Loucy (cell line): Measurements from ENCODE around the gene CENPP.

Source experiments
- H2AFZ ChIP-seq: fragments of 200-600 bp; sonication (generic); 2 replicates; pipeline ENCODE4 v1.6.0; 2016; ENCODE audit warnings: antibody characterized with exemption, mild to moderate bottlenecking, low read length, moderate library complexity
- H3F3A ChIP-seq: fragments of 200-600 bp; 2 replicates; pipeline ENCODE4 v1.6.0; 2016; ENCODE audit warnings: antibody characterized with exemption, low read depth, mild to moderate bottlenecking
- H3K27me3 ChIP-seq: fragments of 200-600 bp; sonication (generic); 2 replicates; pipeline ENCODE4 v1.6.1; 2014; ENCODE audit warnings: low read length, mild to moderate bottlenecking; ENCODE audit not compliant: insufficient read depth, poor library complexity, severe bottlenecking
- H3K36me3 ChIP-seq: fragments of 200-600 bp; sonication (generic); 2 replicates; pipeline ENCODE4 v1.6.1; 2016; ENCODE audit warnings: low read length; ENCODE audit not compliant: insufficient read depth
- H3K4me1 ChIP-seq: fragments of 200-600 bp; sonication (generic); 2 replicates; pipeline ENCODE4 v1.5.1; 2014; ENCODE audit warnings: low read length, mild to moderate bottlenecking; ENCODE audit not compliant: insufficient read depth, poor library complexity, severe bottlenecking
- H3K4me2 ChIP-seq: fragments of 200-600 bp; sonication (generic); 2 replicates; pipeline ENCODE4 v1.6.0; 2014; ENCODE audit warnings: antibody characterized with exemption, low read length, low read depth, mild to moderate bottlenecking; ENCODE audit not compliant: poor library complexity, severe bottlenecking
- H3K4me3 ChIP-seq: fragments of 200-600 bp; sonication (generic); 2 replicates; pipeline ENCODE4 v1.5.1; 2014; ENCODE audit warnings: low read length, mild to moderate bottlenecking, mixed read lengths; ENCODE audit not compliant: poor library complexity, severe bottlenecking
- H3K79me2 ChIP-seq: fragments of 200-600 bp; sonication (generic); 2 replicates; pipeline ENCODE4 v1.6.1; 2014; ENCODE audit warnings: low read length; ENCODE audit not compliant: insufficient read depth
- H3K9ac ChIP-seq: fragments of 200-600 bp; sonication (generic); 2 replicates; pipeline ENCODE4 v1.6.0; 2014; ENCODE audit warnings: mild to moderate bottlenecking, low read depth, low read length, moderate library complexity; ENCODE audit not compliant: poor library complexity, severe bottlenecking
- H3K9me2 ChIP-seq: fragments of 200-600 bp; sonication (generic); replicated peaks from 2 replicates; pipeline ENCODE4 v1.6.1; 2016; ENCODE audit warnings: low read depth, low read length, mixed read lengths
- H3K9me3 ChIP-seq: fragments of 200-600 bp; sonication (generic); 2 replicates; pipeline ENCODE4 v1.6.1; 2014; ENCODE audit warnings: mild to moderate bottlenecking, antibody characterized with exemption, low read length, low read depth; ENCODE audit not compliant: insufficient read depth
- H4K20me1 ChIP-seq: fragments of 200-600 bp; sonication (generic); 2 replicates; pipeline ENCODE4 v1.6.0; 2014; ENCODE audit warnings: antibody characterized with exemption, low read length, mild to moderate bottlenecking; ENCODE audit not compliant: insufficient read depth, poor library complexity, severe bottlenecking
- CTCF ChIP-seq: fragments of 200-600 bp; sonication (generic); conservative IDR thresholded peaks from 2 replicates; pipeline ENCODE4 v1.5.1; 2014; ENCODE audit warnings: mild to moderate bottlenecking, antibody characterized with exemption, low read length
- EZH2phosphoT487 ChIP-seq: fragments of 200-600 bp; IDR thresholded peaks from 2 replicates; pipeline ENCODE4 v1.6.1; 2018; ENCODE audit warnings: antibody characterized with exemption, mild to moderate bottlenecking, moderate library complexity, borderline replicate concordance

The CENPP gene

GRCh38 chr9:92645041-92645440, 319.3 kb downstream of the CENPP start:
- H3K36me3 ChIP-seq, result peaks cover 89% of the 10 kb centered on the region; the same call in 1 of the 2 replicates

GRCh38 chr9:92647671-92648473, 322.1 kb downstream of the CENPP start:
- Histone ChIP-seq H3K79me2 (no peaks in the 10 kb centered on the region), H3K4me2 (no peak overlapping the region), H3K9ac (no peak overlapping the region), H3K27me3 (no peaks in the 10 kb centered on the region), H3K4me1 (no peaks in the 10 kb centered on the region), H2AFZ (no peak overlapping the region), H3K4me3 (no peak overlapping the region), H4K20me1 (no peaks in the 10 kb centered on the region), H3K9me2 (no peaks in the 10 kb centered on the region), H3K36me3 (peaks cover 86% of the 10 kb centered on the region; the same call in 1 of the 2 replicates), H3K9me3 (no peaks in the 10 kb centered on the region), H3F3A (no peaks in the 10 kb centered on the region)
- TF ChIP-seq EZH2phosphoT487, result no peak
- TF ChIP-seq CTCF, result no peak

More at GRCh38 chr9:92645041-92645440, 319.3 kb downstream of the CENPP start:
- no peak overlapping the region for H3K4me2 ChIP-seq
- no peaks in the 10 kb centered on the region for H3K9me3 ChIP-seq
- H3K4me1 ChIP-seq, result no peaks in the 10 kb centered on the region
- H3K4me3 ChIP-seq, result no peak overlapping the region
- H3K9ac ChIP-seq, result no peak overlapping the region
- no peak overlapping the region for H2AFZ ChIP-seq
- H4K20me1 ChIP-seq, result no peaks in the 10 kb centered on the region
- TF ChIP-seq CTCF (no peak), EZH2phosphoT487 (no peak)
- H3K79me2 ChIP-seq, result no peaks in the 10 kb centered on the region
- no peaks in the 10 kb centered on the region for H3F3A ChIP-seq
- H3K9me2 ChIP-seq, result no peaks in the 10 kb centered on the region
- H3K27me3 ChIP-seq, result no peaks in the 10 kb centered on the region

GRCh38 chr9:92648474-92648971, 322.8 kb downstream of the CENPP start:
- no peak overlapping the region for H2AFZ ChIP-seq
- no peaks in the 10 kb centered on the region for H3K9me3 ChIP-seq
- H3K4me3 ChIP-seq, result no peak overlapping the region
- H3K4me2 ChIP-seq, result no peak overlapping the region
- no peaks in the 10 kb centered on the region for H3K9me2 ChIP-seq
- H3K79me2 ChIP-seq, result no peaks in the 10 kb centered on the region
- no peaks in the 10 kb centered on the region for H3F3A ChIP-seq
- no peak overlapping the region for H3K9ac ChIP-seq
- TF ChIP-seq CTCF (no peak), EZH2phosphoT487 (no peak)
- H3K4me1 ChIP-seq, result no peaks in the 10 kb centered on the region
- peaks cover 86% of the 10 kb centered on the region; the same call in 1 of the 2 replicates for H3K36me3 ChIP-seq
- H3K27me3 ChIP-seq, result no peaks in the 10 kb centered on the region
- H4K20me1 ChIP-seq, result no peaks in the 10 kb centered on the region
